ENCODE measurements around the gene CMC1. TPM values are rescaled to one million over a fixed set of nuclear protein-coding genes. Genes with fewer than 3 reads are reported as not detected.
A peak's percentile ranks its signal among the peaks of the same experiment; 100 is the strongest.

Gene CMC1
- total RNA-seq, 2 donors from 2014 or later, result 20.5 to 56.8 TPM

- peaks cover 13% of the 10 kb centered on the region for H3K36me3 Mint-ChIP-seq
- H3K27me3 Mint-ChIP-seq, result no peaks in the 10 kb centered on the region
- H3K27ac Mint-ChIP-seq, result no peak overlapping the region
- peaks cover 8% of the 10 kb centered on the region for H3K9me3 Mint-ChIP-seq
- no peak for ATAC-seq
- DNase-seq (ENCODE audit: low spot score), result no peak
- peaks cover 4 to 8% of the 10 kb centered on the region in 2 donors for H3K4me1 Mint-ChIP-seq (ENCODE audit: low read depth in 2 of 2)
- H3K4me3 Mint-ChIP-seq, result no peak overlapping the region
These were observed 17.0 kb upstream of the CMC1 start for GRCh38 chr3:28224430-28224829.

- DNase-seq (ENCODE audit: low spot score) (no peak), ATAC-seq (no peak)
- H3K4me1 Mint-ChIP-seq (ENCODE audit: low read depth in 2 of 2), result peaks cover 4 to 6% of the 10 kb centered on the region in 2 donors
- H3K36me3 Mint-ChIP-seq, result peaks cover 4% of the 10 kb centered on the region
- no peak overlapping the region for H3K27ac Mint-ChIP-seq
- H3K27me3 Mint-ChIP-seq, result no peaks in the 10 kb centered on the region
- no peak overlapping the region for H3K4me3 Mint-ChIP-seq
- H3K9me3 Mint-ChIP-seq, result peaks cover 3% of the 10 kb centered on the region
These were observed 15.4 kb upstream of the CMC1 start for GRCh38 chr3:28226020-28226419.

- ATAC-seq (no peak), DNase-seq (ENCODE audit: low spot score) (no peak)
- H3K4me1 Mint-ChIP-seq (ENCODE audit: low read depth in 2 of 2), result peaks cover 13 to 14% of the 10 kb centered on the region in 2 donors
- no peak overlapping the region for H3K4me3 Mint-ChIP-seq
- H3K9me3 Mint-ChIP-seq, result peaks cover 11% of the 10 kb centered on the region
- H3K27ac Mint-ChIP-seq, result no peak overlapping the region
- H3K36me3 Mint-ChIP-seq, result peaks cover 4% of the 10 kb centered on the region
- H3K27me3 Mint-ChIP-seq, result no peaks in the 10 kb centered on the region
These were observed 12.8 kb upstream of the CMC1 start for GRCh38 chr3:28228623-28229022.

GRCh38 chr3:28232659-28233058 is 8.8 kb upstream of the CMC1 start:
- no peaks in the 10 kb centered on the region for H3K27me3 Mint-ChIP-seq
- H3K4me3 Mint-ChIP-seq, result no peak overlapping the region
- DNase-seq (ENCODE audit: low spot score) (no peak), ATAC-seq (no peak)
- H3K27ac Mint-ChIP-seq, result peak overlapping the region in 1 of 2 donors; percentile 41
- peaks cover 8% of the 10 kb centered on the region for H3K9me3 Mint-ChIP-seq
- peaks cover 5% of the 10 kb centered on the region for H3K36me3 Mint-ChIP-seq
- peaks cover 18 to 29% of the 10 kb centered on the region in 2 donors for H3K4me1 Mint-ChIP-seq (ENCODE audit: low read depth in 2 of 2)

- Mint-ChIP-seq H3K36me3 (peaks cover 5% of the 10 kb centered on the region), H3K27me3 (peaks cover 0 to 2% of the 10 kb centered on the region in 2 donors), H3K4me3 (peak overlapping the region; percentile 13), H3K27ac (peak overlapping the region; percentile 19 to 74), H3K9me3 (peaks cover 8% of the 10 kb centered on the region), H3K4me1 (ENCODE audit: low read depth in 2 of 2) (peaks cover 24 to 37% of the 10 kb centered on the region in 2 donors)
- ATAC-seq (peak in 1 of 2 donors; percentile 36), DNase-seq (ENCODE audit: low spot score) (no peak)
These were observed 7.0 kb upstream of the CMC1 start for GRCh38 chr3:28234454-28234853.

GRCh38 chr3:28239108-28239507 is 2.3 kb upstream of the CMC1 start:
- no peak overlapping the region for H3K4me3 Mint-ChIP-seq
- DNase-seq (ENCODE audit: low spot score) (no peak), ATAC-seq (no peak)
- peaks cover 5% of the 10 kb centered on the region for H3K9me3 Mint-ChIP-seq
- H3K4me1 Mint-ChIP-seq (ENCODE audit: low read depth in 2 of 2), result peaks cover 43 to 52% of the 10 kb centered on the region in 2 donors
- peaks cover 23% of the 10 kb centered on the region for H3K36me3 Mint-ChIP-seq
- no peak overlapping the region for H3K27ac Mint-ChIP-seq
- H3K27me3 Mint-ChIP-seq, result peaks cover 0 to 2% of the 10 kb centered on the region in 2 donors

- Mint-ChIP-seq H3K4me1 (ENCODE audit: low read depth in 2 of 2) (peaks cover 44 to 49% of the 10 kb centered on the region in 2 donors), H3K27ac (peak overlapping the region; percentile 67 to 76), H3K27me3 (peaks cover 0 to 2% of the 10 kb centered on the region in 2 donors), H3K9me3 (peaks cover 6% of the 10 kb centered on the region), H3K36me3 (peaks cover 21% of the 10 kb centered on the region), H3K4me3 (peak overlapping the region; percentile 91)
- ATAC-seq (no peak), DNase-seq (ENCODE audit: low spot score) (no peak)
These were observed 978 bp upstream of the CMC1 start for GRCh38 chr3:28240441-28240840.

GRCh38 chr3:28242519-28242918 is 1.1 kb downstream of the CMC1 start:
- ATAC-seq (no peak), DNase-seq (ENCODE audit: low spot score) (no peak)
- peak overlapping the region; percentile 91 for H3K4me3 Mint-ChIP-seq
- peaks cover 21% of the 10 kb centered on the region for H3K36me3 Mint-ChIP-seq
- H3K9me3 Mint-ChIP-seq, result peaks cover 6% of the 10 kb centered on the region
- H3K27me3 Mint-ChIP-seq, result peaks cover 0 to 2% of the 10 kb centered on the region in 2 donors
- peak overlapping the region; percentile 67 to 76 for H3K27ac Mint-ChIP-seq
- peaks cover 54 to 61% of the 10 kb centered on the region in 2 donors for H3K4me1 Mint-ChIP-seq (ENCODE audit: low read depth in 2 of 2)

GRCh38 chr3:28243424-28244106 is 2.1 kb downstream of the CMC1 start:
- Mint-ChIP-seq H3K36me3 (peaks cover 21% of the 10 kb centered on the region), H3K4me1 (ENCODE audit: low read depth in 2 of 2) (peaks cover 59 to 68% of the 10 kb centered on the region in 2 donors), H3K9me3 (peaks cover 6% of the 10 kb centered on the region), H3K27me3 (peaks cover 0 to 2% of the 10 kb centered on the region in 2 donors), H3K4me3 (peak overlapping the region; percentile 91), H3K27ac (peak overlapping the region; percentile 67 to 76)
- ATAC-seq, result no peak
- DNase-seq (ENCODE audit: low spot score), result no peak

GRCh38 chr3:28244491-28244890 is 3.1 kb downstream of the CMC1 start:
- Mint-ChIP-seq H3K27me3 (no peaks in the 10 kb centered on the region), H3K4me1 (ENCODE audit: low read depth in 2 of 2) (peaks cover 53 to 60% of the 10 kb centered on the region in 2 donors)

GRCh38 chr3:28247286-28247685 is 5.9 kb downstream of the CMC1 start:
- H3K9me3 Mint-ChIP-seq, result peaks cover 9% of the 10 kb centered on the region
- peaks cover 62 to 71% of the 10 kb centered on the region in 2 donors for H3K4me1 Mint-ChIP-seq (ENCODE audit: low read depth in 2 of 2)
- H3K36me3 Mint-ChIP-seq, result peaks cover 16% of the 10 kb centered on the region
- H3K4me3 Mint-ChIP-seq, result peak overlapping the region; percentile 44
- no peaks in the 10 kb centered on the region for H3K27me3 Mint-ChIP-seq
- ATAC-seq (no peak), DNase-seq (ENCODE audit: low spot score) (no peak)
- peak overlapping the region; percentile 18 to 77 for H3K27ac Mint-ChIP-seq

More at GRCh38 chr3:28244491-28244890, 3.1 kb downstream of the CMC1 start:
- H3K4me3 Mint-ChIP-seq, result peak overlapping the region; percentile 91
- DNase-seq (ENCODE audit: low spot score), result no peak
- peaks cover 6% of the 10 kb centered on the region for H3K9me3 Mint-ChIP-seq
- peak overlapping the region; percentile 67 to 76 for H3K27ac Mint-ChIP-seq
- ATAC-seq, result no peak
- peaks cover 21% of the 10 kb centered on the region for H3K36me3 Mint-ChIP-seq

GRCh38 chr3:28250999-28251398 is 9.6 kb downstream of the CMC1 start:
- peak overlapping the region; percentile 70 for H3K4me3 Mint-ChIP-seq
- H3K9me3 Mint-ChIP-seq, result peaks cover 3% of the 10 kb centered on the region
- no peaks in the 10 kb centered on the region for H3K27me3 Mint-ChIP-seq
- no peak for DNase-seq (ENCODE audit: low spot score)
- H3K27ac Mint-ChIP-seq, result peak overlapping the region; percentile 74 to 82
- no peaks in the 10 kb centered on the region for H3K36me3 Mint-ChIP-seq
- peaks cover 54 to 61% of the 10 kb centered on the region in 2 donors for H3K4me1 Mint-ChIP-seq (ENCODE audit: low read depth in 2 of 2)
- peak in 1 of 2 donors; percentile 45 for ATAC-seq

- Mint-ChIP-seq H3K27ac (peak overlapping the region; percentile 74 to 82), H3K27me3 (no peaks in the 10 kb centered on the region), H3K36me3 (no peaks in the 10 kb centered on the region), H3K4me3 (peak overlapping the region; percentile 52), H3K4me1 (ENCODE audit: low read depth in 2 of 2) (peaks cover 50 to 54% of the 10 kb centered on the region in 2 donors), H3K9me3 (peaks cover 3% of the 10 kb centered on the region)
- ATAC-seq, result peak; percentile 92 to 93
- DNase-seq (ENCODE audit: low spot score), result peak; percentile 81
These were observed 10.6 kb downstream of the CMC1 start for GRCh38 chr3:28252001-28252431.

- no peak for DNase-seq (ENCODE audit: low spot score)
- H3K9me3 Mint-ChIP-seq, result peaks cover 3% of the 10 kb centered on the region
- ATAC-seq, result no peak
- peak overlapping the region; percentile 52 for H3K4me3 Mint-ChIP-seq
- H3K27me3 Mint-ChIP-seq, result no peaks in the 10 kb centered on the region
- no peaks in the 10 kb centered on the region for H3K36me3 Mint-ChIP-seq
- peak overlapping the region; percentile 74 to 82 for H3K27ac Mint-ChIP-seq
- H3K4me1 Mint-ChIP-seq (ENCODE audit: low read depth in 2 of 2), result peaks cover 42% of the 10 kb centered on the region in 2 donors
These were observed 11.8 kb downstream of the CMC1 start for GRCh38 chr3:28253040-28253715.

Data from natural killer cell treated with Interleukin-12 subunit alpha and Interleukin-12 subunit beta and Interleukin-15 and Interleukin-18, amount 100 ng/mL, for 72 hours (primary cell).